OCI-LY3 (cell line): ENCODE data around the gene HSPA1L.
"Not testable (repeated sequence)": the region's sequence is repeated elsewhere in the genome, so short reads cannot be mapped to it uniquely, and the experiment has no call there.

ENCODE experiments used
- H2AFZ ChIP-seq: fragments of 200-600, 300-600 bp; shearing (Covaris generic); 2 replicates; pipeline ENCODE4 v1.6.0; 2014; ENCODE audit warnings: antibody characterized with exemption, low read depth, low read length
- H3K27ac ChIP-seq: fragments of 200-600, 300-600 bp; sonication (generic); 2 replicates; pipeline ENCODE4 v1.5.1; 2014; ENCODE audit warnings: mild to moderate bottlenecking, low read length, moderate library complexity, mixed read lengths
- H3K27me3 ChIP-seq: fragments of 200-600, 300-600 bp; sonication (generic); 2 replicates; pipeline ENCODE4 v1.6.1; 2014; ENCODE audit warnings: low read depth, low read length, mixed read lengths
- H3K36me3 ChIP-seq: fragments of 200-600, 300-600 bp; sonication (generic); replicated peaks from 2 replicates; pipeline ENCODE3; 2014; ENCODE audit warnings: low read depth, low read length, mixed read lengths
- H3K4me1 ChIP-seq: fragments of 300-600, 200-600 bp; sonication (generic); 2 replicates; pipeline ENCODE4 v1.6.1; 2014; ENCODE audit warnings: low read length, mixed read lengths
- H3K4me2 ChIP-seq: fragments of 200-600, 300-600 bp; sonication (generic); 2 replicates; pipeline ENCODE4 v1.6.1; 2014; ENCODE audit warnings: low read length, mixed read lengths
- H3K4me3 ChIP-seq: fragments of 300-600, 200-600 bp; sonication (generic); 2 replicates; pipeline ENCODE4 v1.5.1; 2014; ENCODE audit warnings: antibody characterized with exemption, mild to moderate bottlenecking, low read length, moderate library complexity
- H3K79me2 ChIP-seq: fragments of 300-600, 200-600 bp; shearing (Covaris generic); 2 replicates; pipeline ENCODE4 v1.6.1; 2014; ENCODE audit warnings: mild to moderate bottlenecking, low read length, mixed read lengths
- H3K9ac ChIP-seq: fragments of 300-600, 200-600 bp; shearing (Covaris generic); 2 replicates; pipeline ENCODE4 v1.6.0; 2014; ENCODE audit warnings: mild to moderate bottlenecking, low read length, moderate library complexity
- H3K9me3 ChIP-seq: fragments of 200-600, 300-600 bp; shearing (Covaris generic); 2 replicates; pipeline ENCODE4 v1.6.1; 2014; ENCODE audit warnings: low read length, mixed read lengths; ENCODE audit not compliant: insufficient read depth
- H4K20me1 ChIP-seq: fragments of 200-600, 300-600 bp; sonication (generic); 2 replicates; pipeline ENCODE4 v1.6.1; 2016; ENCODE audit warnings: low read length, mixed read lengths; ENCODE audit not compliant: insufficient read depth
- CTCF ChIP-seq: fragments of 200-600, 300-600 bp; sonication (generic); IDR thresholded peaks from 2 replicates; pipeline ENCODE4 v1.5.1; 2014; ENCODE audit warnings: antibody characterized with exemption, low read length, low read depth
- EZH2phosphoT487 ChIP-seq: fragments of 200-600 bp; shearing (Covaris generic); IDR thresholded peaks from 2 replicates; pipeline ENCODE4 v1.6.1; 2018; ENCODE audit warnings: antibody characterized with exemption, mixed run types, low read depth

Gene HSPA1L

GRCh38 chr6:31815025-31815838 is at the start of gene HSPA1L, which contains the start of gene HSPA1A:
HSPA1L (minus strand) TSS chr6:31815283; CDS start chr6:31811972, 3,311 bp downstream.
HSPA1A (plus strand) TSS chr6:31815543; CDS start chr6:31815757, 214 bp downstream.
- no peak within 1 kb of the TSS for H3K27ac ChIP-seq
- peak within 1 kb of the TSS; percentile 65 for H3K4me2 ChIP-seq
- no peaks in the 10 kb centered on the region for H3K79me2 ChIP-seq
- peaks cover 16% of the 10 kb centered on the region for H3K4me1 ChIP-seq
- TF ChIP-seq CTCF (no peak), EZH2phosphoT487 (no peak)
- no peaks in the 10 kb centered on the region for H3K27me3 ChIP-seq
- no peaks in the 10 kb centered on the region for H3K36me3 ChIP-seq
- no peaks in the 10 kb centered on the region for H3K9me3 ChIP-seq
- no peaks in the 10 kb centered on the region for H4K20me1 ChIP-seq
- no peak within 1 kb of the TSS; the same call in 1 of the 2 replicates for H2AFZ ChIP-seq
- H3K4me3 ChIP-seq, result peak within 1 kb of the TSS; percentile 51
- peak within 1 kb of the TSS; percentile 17; the same call in 1 of the 2 replicates for H3K9ac ChIP-seq

- Histone ChIP-seq H3K4me2 (no peak overlapping the region), H3K4me1 (peaks cover 5% of the 10 kb centered on the region), H3K9ac (no peak overlapping the region)
Observed at GRCh38 chr6:31864818-31865204, 49.7 kb upstream of the HSPA1L start.

GRCh38 chr6:31864123-31864562 is 49.1 kb upstream of the HSPA1L start:
- H3K27me3 ChIP-seq, H2AFZ ChIP-seq, H3K9me3 ChIP-seq, H3K27ac ChIP-seq, H3K4me1 ChIP-seq, H4K20me1 ChIP-seq, H3K36me3 ChIP-seq, H3K79me2 ChIP-seq: not testable (repeated sequence)
- H3K4me2 ChIP-seq, result peak overlapping the region; percentile 85
- peak overlapping the region; percentile 67; the same call in 1 of the 2 replicates for H3K9ac ChIP-seq
- H3K4me3 ChIP-seq, result peak overlapping the region; percentile 96

More at GRCh38 chr6:31864818-31865204, 49.7 kb upstream of the HSPA1L start:
- Histone ChIP-seq H3K36me3 (peaks cover 3% of the 10 kb centered on the region), H3K4me3 (no peak overlapping the region), H2AFZ (no peak overlapping the region), H3K27me3 (no peaks in the 10 kb centered on the region), H4K20me1 (no peaks in the 10 kb centered on the region), H3K79me2 (peaks cover 6% of the 10 kb centered on the region), H3K27ac (no peak overlapping the region), H3K9me3 (no peaks in the 10 kb centered on the region)
- TF ChIP-seq EZH2phosphoT487 (no peak), CTCF (no peak)

GRCh38 chr6:31862344-31863235 is 47.5 kb upstream of the HSPA1L start, which contains the start of gene NEU1:
NEU1 (minus strand) TSS chr6:31862821; CDS start chr6:31862776, 45 bp downstream.
- no peaks in the 10 kb centered on the region for H4K20me1 ChIP-seq
- H2AFZ ChIP-seq, result peak within 1 kb of the TSS; percentile 66; the same call in 1 of the 2 replicates
- TF ChIP-seq CTCF, result no peak
- TF ChIP-seq EZH2phosphoT487, result no peak
- peak within 1 kb of the TSS; percentile 76 for H3K9ac ChIP-seq
- peaks cover 5% of the 10 kb centered on the region for H3K4me1 ChIP-seq
- H3K4me2 ChIP-seq, result peak within 1 kb of the TSS; percentile 97
- H3K27me3 ChIP-seq, result no peaks in the 10 kb centered on the region
- peaks cover 6% of the 10 kb centered on the region for H3K79me2 ChIP-seq
- peak within 1 kb of the TSS; percentile 96 for H3K4me3 ChIP-seq
- no peaks in the 10 kb centered on the region for H3K9me3 ChIP-seq
- peaks cover 3% of the 10 kb centered on the region for H3K36me3 ChIP-seq
- peak within 1 kb of the TSS; percentile 49 for H3K27ac ChIP-seq
